Liver (tissue), 3 donors: ENCODE measurements around the gene GPR176.

ENCODE experiments used
- EGR1 ChIP-seq, 2 donors: IDR thresholded peaks; 2 replicates each; pipeline ENCODE4 v1.6.1; 2016 to 2018; ENCODE audit warnings: antibody characterized with exemption in 2 of 2, low read depth in 2 of 2
- FOXA1 ChIP-seq: IDR thresholded peaks from 2 replicates; pipeline ENCODE4 v1.6.1; 2016; ENCODE audit warnings: antibody characterized with exemption
- FOXA2 ChIP-seq: IDR thresholded peaks from 2 replicates; pipeline ENCODE4 v1.6.1; 2016; ENCODE audit warnings: antibody characterized with exemption
- GABPA ChIP-seq, 2 donors: IDR thresholded peaks in 1 of 2; conservative IDR thresholded peaks in 1 of 2; 2 replicates each; pipeline ENCODE4 v1.6.1; 2016; ENCODE audit warnings: antibody characterized with exemption in 2 of 2, mild to moderate bottlenecking in 1 of 2, moderate library complexity in 1 of 2
- JUND ChIP-seq, 2 donors: IDR thresholded peaks; 2 replicates each; pipeline ENCODE4 v1.6.1; 2016; ENCODE audit warnings: antibody characterized with exemption in 2 of 2
- RXRA ChIP-seq, 2 donors: IDR thresholded peaks; 2 replicates each; pipeline ENCODE4 v1.6.1; 2017 to 2018; ENCODE audit warnings: antibody characterized with exemption in 2 of 2, mild to moderate bottlenecking in 1 of 2
- TAF1 ChIP-seq: conservative IDR thresholded peaks from 2 replicates; pipeline ENCODE4 v1.6.1; 2016; ENCODE audit warnings: antibody characterized with exemption, mild to moderate bottlenecking
- YY1 ChIP-seq: IDR thresholded peaks from 2 replicates; pipeline ENCODE4 v1.6.1; 2016; ENCODE audit warnings: antibody characterized with exemption, mild to moderate bottlenecking
- TF ChIP-seq, protein P1 (sequence below): fragments of 150-350 bp; IDR thresholded peaks from 2 replicates; pipeline ENCODE4 v1.5.1; 2017; ENCODE audit warnings: improper control_type of control experiment, low read depth, low read length; ENCODE audit not compliant: missing input control
- TF ChIP-seq, protein P2 (sequence below): IDR thresholded peaks from 2 replicates; pipeline ENCODE4 v1.6.1; 2016; ENCODE audit warnings: antibody characterized with exemption
- TF ChIP-seq, protein P3 (sequence below): IDR thresholded peaks from 2 replicates; pipeline ENCODE4 v1.6.1; 2016; ENCODE audit warnings: antibody characterized with exemption
- TF ChIP-seq, protein P4 (sequence below): IDR thresholded peaks from 2 replicates; pipeline ENCODE4 v1.6.1; 2016; ENCODE audit warnings: antibody characterized with exemption, mild to moderate bottlenecking
- TF ChIP-seq, protein P5 (sequence below): IDR thresholded peaks from 2 replicates; pipeline ENCODE4 v1.6.1; 2016; ENCODE audit warnings: antibody characterized with exemption
- donor health status: healthy.
- donor health status: healthy.

DNA sequence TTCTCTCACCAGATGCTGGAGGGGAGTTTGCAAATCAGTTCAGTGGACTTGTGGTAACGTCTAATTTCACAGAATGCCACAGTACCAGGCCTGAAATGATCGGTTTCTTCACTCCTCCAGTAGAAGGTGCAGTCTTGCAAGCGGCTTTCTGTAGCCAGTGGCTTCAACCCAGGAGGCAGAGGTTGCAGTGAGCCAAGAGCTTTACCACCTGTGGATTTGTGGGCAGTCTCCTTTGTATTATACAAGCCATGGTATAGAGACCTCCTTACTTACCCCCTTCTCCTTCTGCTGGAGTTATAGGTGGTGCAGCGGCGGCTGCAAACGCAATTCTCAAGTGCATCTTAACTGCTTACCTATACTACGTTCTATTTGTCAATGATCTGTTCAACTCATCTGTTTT lies 31.5 kb upstream of the GPR176 start:
- TF ChIP-seq, protein P1, sequence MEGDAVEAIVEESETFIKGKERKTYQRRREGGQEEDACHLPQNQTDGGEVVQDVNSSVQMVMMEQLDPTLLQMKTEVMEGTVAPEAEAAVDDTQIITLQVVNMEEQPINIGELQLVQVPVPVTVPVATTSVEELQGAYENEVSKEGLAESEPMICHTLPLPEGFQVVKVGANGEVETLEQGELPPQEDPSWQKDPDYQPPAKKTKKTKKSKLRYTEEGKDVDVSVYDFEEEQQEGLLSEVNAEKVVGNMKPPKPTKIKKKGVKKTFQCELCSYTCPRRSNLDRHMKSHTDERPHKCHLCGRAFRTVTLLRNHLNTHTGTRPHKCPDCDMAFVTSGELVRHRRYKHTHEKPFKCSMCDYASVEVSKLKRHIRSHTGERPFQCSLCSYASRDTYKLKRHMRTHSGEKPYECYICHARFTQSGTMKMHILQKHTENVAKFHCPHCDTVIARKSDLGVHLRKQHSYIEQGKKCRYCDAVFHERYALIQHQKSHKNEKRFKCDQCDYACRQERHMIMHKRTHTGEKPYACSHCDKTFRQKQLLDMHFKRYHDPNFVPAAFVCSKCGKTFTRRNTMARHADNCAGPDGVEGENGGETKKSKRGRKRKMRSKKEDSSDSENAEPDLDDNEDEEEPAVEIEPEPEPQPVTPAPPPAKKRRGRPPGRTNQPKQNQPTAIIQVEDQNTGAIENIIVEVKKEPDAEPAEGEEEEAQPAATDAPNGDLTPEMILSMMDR: no peak
- TF ChIP-seq, protein P2, sequence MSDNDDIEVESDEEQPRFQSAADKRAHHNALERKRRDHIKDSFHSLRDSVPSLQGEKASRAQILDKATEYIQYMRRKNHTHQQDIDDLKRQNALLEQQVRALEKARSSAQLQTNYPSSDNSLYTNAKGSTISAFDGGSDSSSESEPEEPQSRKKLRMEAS: no peak
- no peak for TF ChIP-seq GABPA (IDR thresholded peaks at IDR 0.05 in 1 of 2, conservative IDR thresholded peaks at IDR 0.05 in 1 of 2)
- TF ChIP-seq, protein P3, sequence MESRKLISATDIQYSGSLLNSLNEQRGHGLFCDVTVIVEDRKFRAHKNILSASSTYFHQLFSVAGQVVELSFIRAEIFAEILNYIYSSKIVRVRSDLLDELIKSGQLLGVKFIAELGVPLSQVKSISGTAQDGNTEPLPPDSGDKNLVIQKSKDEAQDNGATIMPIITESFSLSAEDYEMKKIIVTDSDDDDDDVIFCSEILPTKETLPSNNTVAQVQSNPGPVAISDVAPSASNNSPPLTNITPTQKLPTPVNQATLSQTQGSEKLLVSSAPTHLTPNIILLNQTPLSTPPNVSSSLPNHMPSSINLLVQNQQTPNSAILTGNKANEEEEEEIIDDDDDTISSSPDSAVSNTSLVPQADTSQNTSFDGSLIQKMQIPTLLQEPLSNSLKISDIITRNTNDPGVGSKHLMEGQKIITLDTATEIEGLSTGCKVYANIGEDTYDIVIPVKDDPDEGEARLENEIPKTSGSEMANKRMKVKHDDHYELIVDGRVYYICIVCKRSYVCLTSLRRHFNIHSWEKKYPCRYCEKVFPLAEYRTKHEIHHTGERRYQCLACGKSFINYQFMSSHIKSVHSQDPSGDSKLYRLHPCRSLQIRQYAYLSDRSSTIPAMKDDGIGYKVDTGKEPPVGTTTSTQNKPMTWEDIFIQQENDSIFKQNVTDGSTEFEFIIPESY: no peak
- no peak for TF ChIP-seq YY1
- no peak for TF ChIP-seq FOXA1
- TF ChIP-seq TAF1: no peak
- no peak for TF ChIP-seq JUND (IDR thresholded peaks at IDR 0.05)
- TF ChIP-seq FOXA2: no peak
- TF ChIP-seq, protein P4, sequence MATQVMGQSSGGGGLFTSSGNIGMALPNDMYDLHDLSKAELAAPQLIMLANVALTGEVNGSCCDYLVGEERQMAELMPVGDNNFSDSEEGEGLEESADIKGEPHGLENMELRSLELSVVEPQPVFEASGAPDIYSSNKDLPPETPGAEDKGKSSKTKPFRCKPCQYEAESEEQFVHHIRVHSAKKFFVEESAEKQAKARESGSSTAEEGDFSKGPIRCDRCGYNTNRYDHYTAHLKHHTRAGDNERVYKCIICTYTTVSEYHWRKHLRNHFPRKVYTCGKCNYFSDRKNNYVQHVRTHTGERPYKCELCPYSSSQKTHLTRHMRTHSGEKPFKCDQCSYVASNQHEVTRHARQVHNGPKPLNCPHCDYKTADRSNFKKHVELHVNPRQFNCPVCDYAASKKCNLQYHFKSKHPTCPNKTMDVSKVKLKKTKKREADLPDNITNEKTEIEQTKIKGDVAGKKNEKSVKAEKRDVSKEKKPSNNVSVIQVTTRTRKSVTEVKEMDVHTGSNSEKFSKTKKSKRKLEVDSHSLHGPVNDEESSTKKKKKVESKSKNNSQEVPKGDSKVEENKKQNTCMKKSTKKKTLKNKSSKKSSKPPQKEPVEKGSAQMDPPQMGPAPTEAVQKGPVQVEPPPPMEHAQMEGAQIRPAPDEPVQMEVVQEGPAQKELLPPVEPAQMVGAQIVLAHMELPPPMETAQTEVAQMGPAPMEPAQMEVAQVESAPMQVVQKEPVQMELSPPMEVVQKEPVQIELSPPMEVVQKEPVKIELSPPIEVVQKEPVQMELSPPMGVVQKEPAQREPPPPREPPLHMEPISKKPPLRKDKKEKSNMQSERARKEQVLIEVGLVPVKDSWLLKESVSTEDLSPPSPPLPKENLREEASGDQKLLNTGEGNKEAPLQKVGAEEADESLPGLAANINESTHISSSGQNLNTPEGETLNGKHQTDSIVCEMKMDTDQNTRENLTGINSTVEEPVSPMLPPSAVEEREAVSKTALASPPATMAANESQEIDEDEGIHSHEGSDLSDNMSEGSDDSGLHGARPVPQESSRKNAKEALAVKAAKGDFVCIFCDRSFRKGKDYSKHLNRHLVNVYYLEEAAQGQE: no peak
- TF ChIP-seq RXRA (IDR thresholded peaks at IDR 0.05): no peak
- TF ChIP-seq EGR1 (IDR thresholded peaks at IDR 0.05; ENCODE audit: low read depth in 2 of 2): no peak
- TF ChIP-seq, protein P5, sequence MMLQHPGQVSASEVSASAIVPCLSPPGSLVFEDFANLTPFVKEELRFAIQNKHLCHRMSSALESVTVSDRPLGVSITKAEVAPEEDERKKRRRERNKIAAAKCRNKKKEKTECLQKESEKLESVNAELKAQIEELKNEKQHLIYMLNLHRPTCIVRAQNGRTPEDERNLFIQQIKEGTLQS: no peak
